ENCODE measurements around the gene SLC7A10. TPM values are rescaled to one million over a fixed set of nuclear protein-coding genes. Genes with fewer than 3 reads are reported as not detected.

SLC7A10 gene
- total RNA-seq, 2 experiments from 2014 or later: not detected

- peaks cover under 1% of the 10 kb centered on the region for H3K27me3 Mint-ChIP-seq
- no peak overlapping the region for H3K27ac Mint-ChIP-seq
- DNase-seq (no peak), ATAC-seq (no peak)
- intact Hi-C loops (cut with micrococcal nuclease): no loop called here
- H3K4me3 Mint-ChIP-seq: no peak overlapping the region
- no peaks in the 10 kb centered on the region for H3K4me1 Mint-ChIP-seq (ENCODE audit: low read depth)
- CTCF ChIA-PET: no interaction called here
- no peak for TF ChIP-seq CTCF (IDR thresholded peaks at IDR 0.05)
- H3K9me3 Mint-ChIP-seq: no peaks in the 10 kb centered on the region
- POLR2A ChIA-PET: no interaction called here
- no peaks in the 10 kb centered on the region for H3K36me3 Mint-ChIP-seq (ENCODE audit: low read depth)
Measured at GRCh38 chr19:33251526-33252090, 26.0 kb upstream of the SLC7A10 start.

GRCh38 chr19:33251076-33251475 is 25.4 kb upstream of the SLC7A10 start:
- CTCF ChIA-PET: no interaction called here
- no peak for TF ChIP-seq CTCF (IDR thresholded peaks at IDR 0.05)

GRCh38 chr19:33250500-33250899 is 24.9 kb upstream of the SLC7A10 start:
- Mint-ChIP-seq H3K4me1 (ENCODE audit: low read depth) (no peaks in the 10 kb centered on the region), H3K9me3 (peaks cover 5% of the 10 kb centered on the region), H3K27me3 (no peaks in the 10 kb centered on the region), H3K36me3 (ENCODE audit: low read depth) (no peaks in the 10 kb centered on the region), H3K4me3 (no peak overlapping the region), H3K27ac (no peak overlapping the region)
- intact Hi-C loops (cut with micrococcal nuclease): no loop called here
- CTCF ChIA-PET: no interaction called here
- DNase-seq (no peak), ATAC-seq (no peak)
- POLR2A ChIA-PET: no interaction called here
- no peak for TF ChIP-seq CTCF (IDR thresholded peaks at IDR 0.05)

More at GRCh38 chr19:33251076-33251475, 25.4 kb upstream of the SLC7A10 start:
- H3K4me3 Mint-ChIP-seq: no peak overlapping the region
- intact Hi-C loops (cut with micrococcal nuclease): no loop called here
- H3K27ac Mint-ChIP-seq: no peak overlapping the region
- H3K9me3 Mint-ChIP-seq: peaks cover 1% of the 10 kb centered on the region
- ATAC-seq (no peak), DNase-seq (no peak)
- no peaks in the 10 kb centered on the region for H3K27me3 Mint-ChIP-seq
- POLR2A ChIA-PET: no interaction called here
- no peaks in the 10 kb centered on the region for H3K4me1 Mint-ChIP-seq (ENCODE audit: low read depth)
- H3K36me3 Mint-ChIP-seq (ENCODE audit: low read depth): no peaks in the 10 kb centered on the region

GRCh38 chr19:33249740-33250366 is 24.2 kb upstream of the SLC7A10 start:
- intact Hi-C loops (cut with micrococcal nuclease): no loop called here
- H3K9me3 Mint-ChIP-seq: peaks cover 8% of the 10 kb centered on the region
- H3K27me3 Mint-ChIP-seq: no peaks in the 10 kb centered on the region
- no peak for TF ChIP-seq CTCF (IDR thresholded peaks at IDR 0.05)
- no peak overlapping the region for H3K4me3 Mint-ChIP-seq
- no peak for ATAC-seq
- ChIA-PET CTCF (no interaction called here), POLR2A (no interaction called here)
- H3K27ac Mint-ChIP-seq: no peak overlapping the region
- no peaks in the 10 kb centered on the region for H3K4me1 Mint-ChIP-seq (ENCODE audit: low read depth)
- H3K36me3 Mint-ChIP-seq (ENCODE audit: low read depth): no peaks in the 10 kb centered on the region
- no peak for DNase-seq

GRCh38 chr19:33248954-33249613 is 23.4 kb upstream of the SLC7A10 start:
- DNase-seq (peak; percentile 46), ATAC-seq (peak; percentile 69)
- Mint-ChIP-seq H3K27me3 (no peaks in the 10 kb centered on the region), H3K27ac (no peak overlapping the region), H3K4me3 (no peak overlapping the region), H3K4me1 (ENCODE audit: low read depth) (no peaks in the 10 kb centered on the region), H3K36me3 (ENCODE audit: low read depth) (no peaks in the 10 kb centered on the region), H3K9me3 (peaks cover 9% of the 10 kb centered on the region)
- intact Hi-C loops (cut with micrococcal nuclease): no loop called here
- TF ChIP-seq CTCF (IDR thresholded peaks at IDR 0.05): no peak
- ChIA-PET POLR2A (no interaction called here), CTCF (no interaction called here)

Data from activated CD8-positive, alpha-beta T cell treated with anti-CD3 and anti-CD28 coated beads for 36 hours (primary cell).